Renal cortex interstitium (tissue), 11 donors: ENCODE measurements around the gene INPP5A. TPM values are rescaled to one million over a fixed set of nuclear protein-coding genes. Genes with fewer than 3 reads are reported as not detected.

Source experiments
- DNase-seq, 11 donors: peaks; one replicate each; pipeline ENCODE4 v3.0.0-alpha.2; 2013; ENCODE audit warnings: low read depth in 9 of 11, low spot score in 4 of 11; ENCODE audit errors: extremely low read depth in 1 of 11
- polyA plus RNA-seq, 3 donors: library from polyadenylated mRNA; unstranded; fragments of 120-200 nt; gene quantifications; one replicate each; pipeline ENCODE4 v1.2.1, GENCODE V29; 2013; ENCODE audit not compliant: insufficient read length in 3 of 3

Gene INPP5A
- polyA plus RNA-seq, 3 donors, result 30.7 to 33.1 (median 31.3) TPM

- no peak for DNase-seq
Measured at GRCh38 chr10:132642732-132643008, 105.1 kb downstream of the INPP5A start.

- DNase-seq, result no peak
Measured at GRCh38 chr10:132643709-132644526, 106.3 kb downstream of the INPP5A start.

GRCh38 chr10:132644527-132645246 is 107.1 kb downstream of the INPP5A start:
- DNase-seq, result no peak

GRCh38 chr10:132645247-132645530 is 107.6 kb downstream of the INPP5A start:
- DNase-seq, result no peak

- no peak for DNase-seq
Measured at GRCh38 chr10:132645630-132646442, 108.2 kb downstream of the INPP5A start.

GRCh38 chr10:132646443-132647097 is 109.0 kb downstream of the INPP5A start:
- no peak for DNase-seq

- DNase-seq, result no peak
Measured at GRCh38 chr10:132647424-132647823, 109.8 kb downstream of the INPP5A start.

GRCh38 chr10:132648072-132648850 is 110.7 kb downstream of the INPP5A start:
- no peak for DNase-seq

GRCh38 chr10:132648851-132649528 is 111.4 kb downstream of the INPP5A start:
- DNase-seq, result no peak

GRCh38 chr10:132649651-132650360 is 112.2 kb downstream of the INPP5A start:
- DNase-seq, result no peak

- no peak for DNase-seq
Measured at GRCh38 chr10:132650611-132651250, 113.1 kb downstream of the INPP5A start.

- DNase-seq, result no peak
Measured at GRCh38 chr10:132651511-132652029, 114.0 kb downstream of the INPP5A start.

GRCh38 chr10:132652446-132652845 is 114.9 kb downstream of the INPP5A start:
- DNase-seq, result no peak

GRCh38 chr10:132652936-132653590 is 115.5 kb downstream of the INPP5A start:
- no peak for DNase-seq

- DNase-seq, result no peak
Measured at GRCh38 chr10:132653721-132654120, 116.1 kb downstream of the INPP5A start.

GRCh38 chr10:132654121-132654571 is 116.6 kb downstream of the INPP5A start:
- no peak for DNase-seq
